ENCODE measurements around the gene DGLUCY.
"Not testable (repeated sequence)": the region's sequence is repeated elsewhere in the genome, so short reads cannot be mapped to it uniquely, and the experiment has no call there.

The DGLUCY gene

GRCh38 chr14:91263329-91263728, 149.5 kb downstream of the DGLUCY start:
- no peak for FAIRE-seq

GRCh38 chr14:91264151-91265150, 150.6 kb downstream of the DGLUCY start:
- no peak for FAIRE-seq

GRCh38 chr14:91265404-91265803, 151.5 kb downstream of the DGLUCY start:
- FAIRE-seq: no peak

- not testable (repeated sequence) for FAIRE-seq
Observed at GRCh38 chr14:91266276-91266675, 152.4 kb downstream of the DGLUCY start.

GRCh38 chr14:91267965-91268437, 154.1 kb downstream of the DGLUCY start:
- FAIRE-seq: no peak

- FAIRE-seq: no peak
Observed at GRCh38 chr14:91269076-91269991, 155.5 kb downstream of the DGLUCY start.

GRCh38 chr14:91270188-91270587, 156.3 kb downstream of the DGLUCY start:
- FAIRE-seq: no peak

- FAIRE-seq: no peak
Observed at GRCh38 chr14:91270619-91271018, 156.7 kb downstream of the DGLUCY start.

- no peak for FAIRE-seq
Observed at GRCh38 chr14:91271639-91272038, 157.8 kb downstream of the DGLUCY start.

GRCh38 chr14:91272341-91273272, 158.7 kb downstream of the DGLUCY start:
- no peak for FAIRE-seq

GRCh38 chr14:91273273-91273884, 159.5 kb downstream of the DGLUCY start:
- no peak for FAIRE-seq

GRCh38 chr14:91273885-91274273, 160.0 kb downstream of the DGLUCY start:
- no peak for FAIRE-seq

- FAIRE-seq: no peak
Observed at GRCh38 chr14:91274796-91275195, 160.9 kb downstream of the DGLUCY start.
